RKO (cell line): Measurements from ENCODE around the gene TMEM59.
"Not testable (repeated sequence)": the region's sequence is repeated elsewhere in the genome, so short reads cannot be mapped to it uniquely, and the experiment has no call there.

Experiments used
- DNase-seq: peaks from one replicate; pipeline ENCODE4 v3.0.0-alpha.2; 2016; ENCODE audit warnings: low spot score

Gene TMEM59, protein sequence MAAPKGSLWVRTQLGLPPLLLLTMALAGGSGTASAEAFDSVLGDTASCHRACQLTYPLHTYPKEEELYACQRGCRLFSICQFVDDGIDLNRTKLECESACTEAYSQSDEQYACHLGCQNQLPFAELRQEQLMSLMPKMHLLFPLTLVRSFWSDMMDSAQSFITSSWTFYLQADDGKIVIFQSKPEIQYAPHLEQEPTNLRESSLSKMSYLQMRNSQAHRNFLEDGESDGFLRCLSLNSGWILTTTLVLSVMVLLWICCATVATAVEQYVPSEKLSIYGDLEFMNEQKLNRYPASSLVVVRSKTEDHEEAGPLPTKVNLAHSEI

DNA sequence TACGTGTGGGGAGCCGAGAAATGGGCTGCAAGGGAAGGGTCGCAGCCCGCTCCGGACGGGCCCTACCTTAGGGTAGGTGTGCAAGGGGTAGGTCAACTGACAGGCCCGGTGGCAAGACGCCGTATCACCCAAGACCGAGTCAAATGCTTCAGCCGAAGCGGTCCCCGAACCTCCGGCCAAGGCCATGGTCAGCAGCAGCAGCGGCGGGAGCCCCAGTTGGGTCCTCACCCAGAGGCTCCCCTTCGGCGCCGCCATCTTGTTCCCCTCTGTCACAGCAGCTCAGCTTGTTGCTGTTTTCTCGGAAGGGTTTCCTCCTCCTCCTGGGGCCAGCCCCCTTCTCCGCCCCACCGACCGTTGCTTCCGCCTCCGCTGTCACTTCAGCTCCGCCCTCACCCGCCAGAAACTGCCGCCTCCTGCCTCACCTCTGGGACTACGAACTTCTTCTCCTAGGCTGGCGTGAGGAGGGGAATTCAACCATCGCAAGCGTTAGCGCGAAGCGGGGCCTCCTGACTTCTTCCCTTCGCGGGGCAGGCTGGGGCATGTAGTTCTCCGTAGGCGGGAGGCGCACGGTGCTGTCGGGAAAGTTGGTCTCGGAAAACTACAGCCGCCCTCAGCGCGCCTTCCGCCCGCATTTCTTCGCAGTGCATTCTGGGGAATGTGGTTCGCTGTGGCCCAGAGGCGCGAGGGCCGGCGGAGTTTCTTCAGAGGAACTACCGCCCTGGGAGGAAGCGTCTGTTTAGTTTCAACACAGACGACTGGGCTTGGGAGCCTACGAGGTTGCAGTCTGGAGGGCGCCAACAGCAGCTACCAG, at the start of gene TMEM59, which contains the start of gene TCEANC2:
Gene TMEM59 (minus strand): TSS at position 271 of the 811 bp plus-strand sequence. CDS start 16 bp downstream, at position 255.
Gene TCEANC2 (plus strand): TSS at position 675 of the 811 bp plus-strand sequence. CDS start 815 bp downstream, outside the sequence.
- DNase-seq = peak; percentile 98

DNA sequence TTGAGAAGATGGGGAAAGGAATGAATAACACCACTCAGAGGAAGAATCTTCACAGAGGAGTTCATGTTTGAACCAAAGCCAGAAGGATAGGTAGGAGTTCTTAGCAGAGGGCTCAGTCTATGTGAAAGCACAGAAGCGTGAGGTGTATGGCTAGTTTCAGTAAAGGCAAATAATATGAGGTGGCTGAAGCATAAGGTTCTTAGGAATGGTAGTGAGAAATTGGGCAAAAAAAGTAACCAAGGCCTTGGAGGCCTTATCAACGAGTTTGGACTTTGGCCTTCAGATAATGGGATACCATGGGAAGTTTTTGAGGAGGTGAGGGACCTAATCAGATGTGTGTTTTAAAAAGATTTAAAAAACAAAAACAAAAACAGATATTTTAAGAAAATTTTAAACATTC, 47.5 kb upstream of the TMEM59 start:
- no peak for DNase-seq

DNA sequence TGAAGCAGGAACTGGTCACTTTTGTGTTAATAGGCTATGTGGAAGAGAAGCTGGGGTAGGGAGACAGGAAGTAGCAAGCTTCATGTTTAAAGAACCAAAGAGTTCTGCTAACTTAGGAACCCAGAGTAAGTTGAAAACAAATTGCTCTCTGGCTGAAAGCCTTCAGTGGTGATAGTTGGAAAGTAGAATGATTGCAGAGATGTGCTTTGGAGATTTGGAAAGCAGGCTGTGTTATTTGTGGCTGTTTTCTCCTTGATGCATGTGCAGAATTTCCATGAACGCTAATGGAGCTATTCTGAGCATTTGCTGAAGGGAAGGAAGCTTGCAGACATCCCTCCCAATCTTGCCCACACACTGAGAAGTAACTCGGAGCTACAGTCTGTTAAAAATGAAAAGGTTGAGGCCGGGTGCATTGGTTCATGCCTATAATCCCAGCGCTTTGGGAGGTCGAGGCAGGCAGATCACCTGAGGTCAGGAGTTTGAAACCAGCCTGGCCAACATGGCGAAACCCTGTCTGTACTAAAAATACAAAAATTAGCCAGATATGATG, 46.1 kb upstream of the TMEM59 start:
- DNase-seq = no peak

DNA sequence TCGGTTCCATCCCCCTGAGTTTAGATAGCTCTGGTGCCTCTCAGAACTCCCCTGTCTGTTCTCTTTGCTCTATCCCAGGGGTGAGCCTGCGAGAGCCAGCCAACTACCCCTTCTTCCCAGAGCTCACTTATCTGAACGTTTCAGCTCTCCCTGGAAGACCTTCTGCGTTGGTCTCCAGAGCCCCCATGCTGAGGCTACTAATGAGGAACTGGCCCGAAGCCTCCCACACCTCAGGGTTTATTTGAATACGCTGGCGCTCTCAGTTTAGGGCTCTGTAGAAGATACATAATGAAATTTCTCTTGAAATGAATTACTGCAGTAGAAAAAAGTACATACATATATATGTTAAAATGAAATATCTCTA, 43.9 kb upstream of the TMEM59 start:
- no peak for DNase-seq

DNA sequence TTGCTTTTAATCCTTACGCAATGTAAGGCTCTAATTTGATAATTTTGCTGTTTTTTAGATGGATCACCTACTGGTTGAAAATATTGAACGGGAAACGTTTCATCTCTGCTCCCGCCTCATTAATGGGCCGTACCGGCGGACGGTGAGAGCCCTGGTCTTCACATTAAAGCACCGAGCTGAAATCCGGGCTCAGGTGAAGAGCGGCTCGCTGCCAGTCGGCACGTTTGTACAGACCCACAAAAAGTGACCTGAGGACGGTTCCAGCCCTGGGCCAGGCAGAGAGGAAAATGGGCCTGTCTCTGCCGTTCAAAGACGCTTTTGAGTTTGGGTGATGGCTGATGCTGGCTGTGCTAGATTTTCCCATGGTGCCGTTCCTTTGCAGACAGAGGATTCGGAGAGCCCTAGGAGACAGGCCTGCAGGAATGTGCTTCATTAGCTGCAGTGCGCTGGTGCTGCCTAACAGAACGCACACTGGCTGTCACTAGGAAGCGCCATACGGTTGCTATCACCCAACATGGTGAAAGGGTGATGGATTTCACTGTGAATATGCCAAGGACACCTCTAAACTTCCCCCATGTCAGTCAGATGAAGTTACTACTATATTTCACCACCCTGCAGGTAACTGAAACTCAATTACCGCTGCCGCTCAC, 43.3 kb upstream of the TMEM59 start:
- no peak for DNase-seq

DNA sequence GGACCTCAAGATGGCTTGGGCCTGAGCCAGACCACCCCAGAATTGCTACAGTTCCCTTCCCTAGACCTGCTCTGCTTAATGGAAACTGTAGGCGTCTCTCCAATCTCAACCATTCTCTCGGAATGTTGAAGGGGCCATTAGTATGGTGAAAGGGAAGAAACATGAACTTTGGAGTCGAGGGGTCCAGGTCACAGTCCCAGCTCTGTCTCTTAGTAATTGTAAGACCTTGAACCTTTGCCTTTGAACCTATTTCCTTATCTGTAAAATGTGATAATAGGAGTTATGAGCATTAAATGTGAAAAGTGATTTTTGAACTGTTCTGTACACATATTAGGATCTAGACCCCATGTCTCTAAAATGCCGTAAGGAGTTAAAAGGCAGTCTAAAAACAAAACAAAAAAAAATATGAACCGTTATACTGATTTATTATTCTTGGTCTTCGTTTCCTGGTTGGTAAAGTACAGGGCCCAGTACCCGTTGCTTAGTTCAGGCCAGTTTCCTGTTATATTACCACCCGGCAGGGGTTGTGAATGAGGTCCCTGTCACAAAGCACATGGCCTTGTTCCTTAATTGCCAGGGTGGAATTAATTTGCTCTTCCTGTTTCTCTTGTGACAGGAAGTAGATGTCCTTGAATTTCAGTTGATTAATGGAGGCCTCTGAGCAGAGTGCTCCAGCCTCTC, 42.7 kb upstream of the TMEM59 start:
- DNase-seq = no peak

DNA sequence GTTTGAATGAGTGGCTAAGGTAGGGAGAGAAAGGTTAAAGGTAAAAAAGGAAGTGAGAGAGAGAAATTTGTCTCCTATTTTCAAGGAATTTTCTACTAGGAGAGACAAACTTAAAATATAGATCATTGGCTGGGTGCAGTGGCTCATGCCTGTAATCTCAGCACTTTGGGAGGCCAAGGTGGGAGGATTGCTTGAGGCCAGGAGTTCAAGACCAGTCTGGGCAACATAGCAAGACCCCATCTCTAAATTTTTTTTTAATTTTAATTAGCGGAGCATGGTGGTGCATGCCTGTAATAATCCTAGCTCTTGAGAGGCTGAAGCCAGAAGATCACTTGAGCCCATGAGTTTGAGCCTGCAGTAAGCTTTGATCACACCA, 41.7 kb upstream of the TMEM59 start:
- DNase-seq = not testable (repeated sequence)

DNA sequence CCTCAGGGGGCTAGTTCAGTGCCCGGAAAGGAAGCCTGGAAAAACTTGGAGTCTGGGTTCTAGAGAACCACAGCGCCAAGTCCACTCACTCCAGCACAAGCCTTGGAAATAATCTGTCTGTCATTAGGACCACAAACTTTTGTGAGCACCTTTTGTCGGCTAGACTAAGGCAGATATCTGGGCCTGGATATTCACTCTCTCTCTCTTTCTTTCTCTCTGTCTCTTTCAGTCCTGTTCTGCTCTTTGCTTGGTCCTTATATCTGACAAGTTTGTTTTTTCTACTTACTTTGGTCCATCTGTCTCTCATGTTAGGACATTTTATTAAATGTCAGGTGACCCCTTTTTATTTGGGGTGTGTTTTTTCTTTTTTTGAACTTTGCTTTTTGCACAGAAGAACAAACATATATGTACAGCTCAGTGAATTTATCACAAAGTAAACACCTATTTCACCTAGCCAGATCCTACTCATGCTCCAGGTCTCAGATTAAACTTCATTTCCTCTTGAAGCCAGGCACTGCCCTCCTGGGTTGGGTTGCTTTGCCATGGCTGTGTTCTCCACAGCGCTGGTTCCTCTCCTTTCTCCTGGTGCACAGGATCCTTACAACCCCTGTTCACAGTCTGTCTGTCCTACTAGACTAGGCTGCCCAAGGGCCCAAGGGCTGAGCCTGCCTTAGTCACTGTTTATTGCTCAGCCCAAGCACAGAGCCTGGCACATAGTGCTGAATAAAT, 41.2 kb upstream of the TMEM59 start:
- DNase-seq = no peak

DNA sequence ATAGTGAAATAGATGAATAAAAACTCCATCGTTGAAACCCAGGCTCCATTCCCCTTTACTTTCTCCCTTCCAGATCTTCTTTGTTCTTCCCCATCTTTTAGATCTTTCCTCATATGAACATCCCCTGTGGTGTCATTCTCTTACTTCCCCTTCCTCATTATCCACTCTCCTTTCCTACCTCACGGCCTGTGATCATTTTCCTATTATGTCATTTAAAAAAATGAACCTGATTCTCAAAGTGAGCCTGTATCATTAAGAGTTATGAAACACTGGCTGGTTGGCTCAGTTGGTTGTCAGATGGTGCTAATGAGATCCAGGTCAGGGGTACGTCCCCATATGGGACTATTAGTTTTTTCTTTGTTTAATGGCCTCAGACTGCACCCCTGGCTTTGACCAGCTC, 38.7 kb upstream of the TMEM59 start:
- DNase-seq = no peak

DNA sequence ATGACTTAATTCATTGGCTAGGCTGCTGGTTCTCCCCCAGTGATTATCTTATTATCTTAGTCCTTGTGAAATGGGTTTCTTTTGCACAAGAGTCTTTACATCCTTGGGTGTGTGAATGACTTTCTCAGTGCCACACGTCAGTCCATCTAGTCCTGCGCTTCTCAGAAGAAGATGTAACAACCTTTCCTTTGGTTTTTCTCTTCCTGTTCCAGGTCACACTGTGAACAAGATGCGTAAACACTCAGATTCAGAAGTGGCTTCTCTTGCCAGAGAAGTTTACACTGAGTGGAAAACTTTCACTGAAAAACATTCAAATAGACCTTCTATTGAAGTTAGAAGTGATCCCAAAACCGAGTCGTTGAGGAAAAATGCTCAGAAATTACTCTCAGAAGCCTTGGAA, 35.4 kb upstream of the TMEM59 start:
- no peak for DNase-seq

DNA sequence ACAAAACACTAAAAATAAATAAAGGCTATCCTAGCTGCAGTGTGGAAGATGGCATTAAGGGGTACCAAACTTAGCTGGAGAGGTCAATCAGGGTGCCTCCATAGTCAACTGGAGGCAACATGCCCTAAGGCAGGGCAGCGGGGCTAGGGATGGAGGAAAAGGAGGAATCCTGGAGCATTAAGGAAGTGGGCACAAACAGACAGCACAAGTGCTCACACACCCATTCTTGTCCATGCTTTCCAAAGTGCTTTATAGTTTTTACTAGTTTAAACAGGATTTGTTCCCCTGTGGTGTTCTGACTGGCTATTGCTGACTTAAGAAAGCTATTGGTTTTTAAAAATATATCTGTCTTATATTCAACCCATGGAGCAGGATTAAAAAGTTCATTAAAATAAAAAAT, 33.8 kb upstream of the TMEM59 start:
- no peak for DNase-seq

DNA sequence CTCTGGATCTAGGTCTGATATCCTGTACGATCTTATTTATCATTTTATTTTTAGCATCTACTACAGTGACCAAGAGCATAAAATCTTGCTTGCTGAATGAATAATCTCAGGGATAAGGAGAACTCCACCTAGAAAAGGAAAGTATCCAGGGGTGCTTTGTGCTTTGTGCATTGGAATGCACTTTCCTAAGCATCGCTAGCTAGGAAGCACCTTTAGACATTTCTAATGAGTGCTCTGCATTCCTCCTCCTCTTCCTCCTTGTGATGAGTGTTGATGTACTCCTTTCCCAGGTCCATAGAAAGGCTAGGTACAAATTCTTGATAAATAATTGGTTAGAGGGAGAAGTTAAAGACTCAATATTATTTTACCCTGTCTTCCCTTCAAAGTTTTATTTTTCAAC, 31.8 kb upstream of the TMEM59 start:
- DNase-seq = no peak

DNA sequence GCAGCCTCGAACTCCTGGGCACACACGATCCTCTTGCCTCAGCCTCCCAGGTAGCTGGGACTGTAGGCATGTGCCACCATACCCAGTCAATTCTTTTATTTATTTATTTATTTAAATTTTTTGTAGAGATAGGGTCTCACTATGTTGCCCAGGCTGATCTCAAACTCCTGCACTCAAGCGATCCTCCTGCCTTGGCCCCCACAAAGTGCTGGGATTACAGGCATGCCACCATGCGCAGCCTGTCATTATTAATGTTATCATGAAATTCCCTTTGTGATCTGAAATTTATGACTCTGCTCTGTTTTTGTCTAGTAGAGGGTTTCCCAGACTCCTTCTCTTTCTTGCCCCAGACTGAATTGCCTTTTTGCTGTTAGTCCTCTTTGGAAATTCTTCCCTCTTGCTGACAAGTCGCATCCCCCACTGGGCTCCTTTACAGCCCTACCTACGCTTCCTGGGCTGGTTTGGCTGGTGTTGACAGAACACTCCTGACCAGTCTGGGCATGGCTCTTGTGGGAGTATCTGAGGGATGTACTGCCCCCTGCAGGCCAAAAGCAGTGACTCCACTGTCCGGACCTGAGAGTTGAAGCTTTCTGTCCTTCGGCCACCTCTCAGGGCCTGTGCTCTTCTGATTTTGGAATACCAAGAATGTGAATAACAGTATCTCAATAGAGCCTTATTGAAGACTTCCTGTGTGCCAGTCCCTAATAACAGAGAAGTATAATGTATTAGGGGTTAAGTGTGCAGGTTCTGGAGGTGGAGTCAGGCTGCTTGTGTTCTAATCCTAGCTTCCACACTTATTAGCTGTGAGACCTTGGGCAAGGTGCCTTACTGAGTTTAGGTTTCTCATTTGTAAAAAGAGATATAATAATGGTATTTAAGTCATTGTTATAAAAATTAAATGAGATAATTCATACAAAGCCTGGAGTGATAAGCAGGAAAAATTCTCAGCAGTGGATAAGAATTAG, 28.6 kb upstream of the TMEM59 start:
- DNase-seq = peak; percentile 48

DNA sequence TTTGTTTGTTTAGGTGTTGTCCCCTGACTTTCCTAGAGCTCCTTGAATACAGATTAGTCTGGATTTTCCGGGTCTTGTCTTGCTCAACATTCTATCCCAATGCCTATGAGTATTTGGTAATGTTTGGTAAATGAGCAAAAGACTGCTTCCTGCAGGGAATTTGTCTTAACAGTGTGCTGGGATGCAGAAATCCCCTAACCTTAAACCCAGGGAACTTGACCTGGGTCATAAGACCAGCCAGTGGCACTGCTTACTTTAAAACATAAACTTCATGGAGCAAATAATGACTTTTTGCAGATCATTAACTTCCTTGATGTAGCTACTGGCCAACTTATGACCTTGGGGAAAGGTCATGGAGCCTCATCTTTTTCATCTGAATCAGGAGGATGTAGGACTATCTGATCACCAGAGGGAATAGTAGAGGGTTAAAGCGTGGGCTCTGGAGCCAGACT, 27.6 kb upstream of the TMEM59 start:
- no peak for DNase-seq

DNA sequence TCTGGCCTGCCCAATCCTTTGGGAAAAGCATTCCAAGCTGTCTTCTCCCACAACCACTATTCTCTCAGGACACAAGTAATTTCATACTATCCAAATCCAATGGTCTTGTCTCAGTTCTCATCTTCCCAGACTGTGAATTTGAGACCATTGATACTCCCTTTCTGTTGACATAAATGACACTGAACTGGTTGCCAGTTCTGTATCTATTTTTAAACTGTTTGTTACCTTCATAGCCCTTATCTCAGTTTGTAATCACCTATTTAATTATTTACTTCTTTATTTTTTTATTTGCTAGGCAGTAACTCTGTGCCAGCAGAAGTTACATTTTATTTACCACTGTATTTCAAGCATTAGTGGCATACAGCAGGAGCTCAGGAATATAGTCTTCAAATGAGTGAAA, 24.4 kb upstream of the TMEM59 start:
- no peak for DNase-seq

DNA sequence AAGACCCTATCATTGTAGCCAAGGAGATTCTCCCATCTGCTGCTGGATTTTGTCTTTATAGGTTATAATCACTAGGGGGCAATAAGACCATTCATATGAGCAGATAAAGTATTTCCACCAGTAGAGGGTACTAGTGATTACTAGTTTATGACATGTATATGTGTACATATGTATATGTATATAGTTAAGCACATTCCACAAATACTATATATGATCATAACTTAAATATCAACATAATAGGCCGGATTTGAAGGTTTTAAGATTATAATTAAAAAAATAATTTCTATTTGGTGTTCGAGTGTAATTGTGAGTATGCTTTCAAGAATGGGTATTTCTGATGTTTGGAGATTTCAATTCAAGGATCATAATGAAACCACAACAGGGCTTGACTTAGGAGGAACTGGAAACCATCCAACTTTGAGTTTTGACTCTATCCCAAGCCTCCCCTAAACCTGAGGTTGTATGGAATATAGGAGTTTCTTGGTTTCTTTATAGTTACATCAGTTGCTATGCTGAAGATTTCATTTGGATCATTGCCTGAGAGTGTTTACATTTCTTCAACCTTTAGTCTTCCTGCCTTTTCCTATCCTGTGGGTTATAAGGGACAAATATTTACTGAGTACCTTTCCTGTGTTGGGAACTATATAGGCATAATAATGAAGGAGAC, 17.3 kb upstream of the TMEM59 start:
- DNase-seq = peak; percentile 80

DNA sequence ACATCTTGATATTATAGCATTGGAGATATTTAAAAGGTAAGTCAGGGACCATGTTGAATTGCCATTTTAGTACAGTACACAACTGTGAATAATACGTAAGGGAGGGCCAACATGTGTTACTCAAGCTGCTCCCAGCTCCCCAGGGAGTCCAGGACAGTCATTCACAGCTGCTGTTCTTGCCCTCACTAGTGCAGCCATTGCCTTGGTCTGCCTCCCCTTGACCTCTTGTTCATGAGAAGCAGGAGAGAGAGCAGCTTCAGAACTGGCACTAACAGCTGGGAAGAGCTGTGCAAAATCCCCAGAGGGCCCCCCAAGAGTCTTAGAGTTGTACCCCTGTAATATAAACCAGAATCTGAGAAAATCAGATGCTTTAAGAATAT, 16.8 kb upstream of the TMEM59 start:
- no peak for DNase-seq

DNA sequence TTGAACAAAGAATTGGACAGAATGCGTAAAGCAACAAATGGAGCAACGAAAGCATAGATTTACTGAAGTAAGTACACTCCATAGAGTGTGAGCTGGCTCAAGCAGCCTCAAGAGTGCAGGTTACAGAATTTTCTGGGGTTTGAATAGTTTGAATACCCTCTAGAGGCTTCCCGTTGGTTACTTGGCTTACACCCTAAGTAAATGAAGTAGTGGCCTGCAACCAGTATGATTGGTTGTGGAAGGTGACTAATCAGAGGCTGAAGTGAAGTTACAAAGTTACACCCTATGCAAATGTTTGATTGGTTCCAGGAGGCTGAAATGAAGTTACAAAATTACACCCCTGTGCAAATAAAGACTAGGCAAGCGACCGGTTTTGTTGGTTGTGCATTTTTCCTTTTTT, 11.3 kb upstream of the TMEM59 start:
- no peak for DNase-seq

DNA sequence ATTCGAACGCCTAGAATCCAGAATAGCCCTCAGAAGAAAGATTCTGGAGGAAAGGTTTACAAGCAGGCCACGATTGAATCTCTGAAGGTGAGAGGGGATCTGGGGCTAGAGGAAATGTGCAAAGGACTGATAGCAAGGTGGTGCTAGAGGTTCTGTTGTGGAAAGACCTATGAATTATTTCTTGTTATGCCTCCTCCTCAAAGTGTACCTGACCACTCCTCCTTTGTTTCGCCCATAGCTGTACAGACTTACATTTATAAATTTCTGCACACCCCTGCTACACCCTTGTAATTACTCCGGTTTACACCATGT, 1.4 kb upstream of the TMEM59 start:
- peak; percentile 7 for DNase-seq
